Measurements from ENCODE around the gene LIX1L.

GRCh38 chr1:145887631-145888030 is 70.2 kb downstream of the LIX1L start:
- TF ChIP-seq CTCF (IDR thresholded peaks at IDR 0.05), result no peak
- no peak for TF ChIP-seq POLR2AphosphoS5 (IDR thresholded peaks at IDR 0.05)
